Measurements from ENCODE around the gene LMO7. TPM values are rescaled to one million over a fixed set of nuclear protein-coding genes. Genes with fewer than 3 reads are reported as not detected.

The LMO7 gene
- total and polyA plus RNA-seq, 3 donors from 2014 or later, result 39.1 to 132 (median 111) TPM

DNA sequence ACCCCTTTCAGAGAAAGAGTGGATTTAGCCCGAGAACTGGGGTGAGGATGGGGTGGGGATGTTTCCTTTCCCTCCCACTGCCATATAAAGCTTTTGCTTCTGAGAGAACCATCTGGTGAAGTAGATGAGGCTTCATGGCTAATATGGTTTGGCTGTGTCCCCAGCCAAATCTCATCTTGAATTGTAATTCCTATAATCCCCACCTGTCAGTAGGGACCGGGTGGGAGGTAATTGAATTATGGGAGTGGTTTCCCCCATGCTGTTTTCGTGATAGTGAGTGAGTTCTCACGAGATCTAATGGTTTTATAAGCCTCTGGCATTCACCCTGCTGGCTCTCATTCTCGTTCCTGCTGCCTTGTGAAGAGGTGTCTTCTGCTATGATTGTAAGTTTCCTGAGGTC lies 270.9 kb downstream of the LMO7 start:
- WGBS, 2 donors, result 56 to 79% methylated on average over 5 of the region's 5 CpGs
- Histone ChIP-seq H3K4me3 (no peak overlapping the region), H3K27me3 (no peaks in the 10 kb centered on the region), H3K36me3 (ENCODE audit: low read depth, missing control alignments) (no peaks in the 10 kb centered on the region), H3K9me3 (no peaks in the 10 kb centered on the region), H3K4me1 (peaks cover 13% of the 10 kb centered on the region), H3K27ac (peak overlapping the region; percentile 23 to 33)
- TF ChIP-seq, protein P1, sequence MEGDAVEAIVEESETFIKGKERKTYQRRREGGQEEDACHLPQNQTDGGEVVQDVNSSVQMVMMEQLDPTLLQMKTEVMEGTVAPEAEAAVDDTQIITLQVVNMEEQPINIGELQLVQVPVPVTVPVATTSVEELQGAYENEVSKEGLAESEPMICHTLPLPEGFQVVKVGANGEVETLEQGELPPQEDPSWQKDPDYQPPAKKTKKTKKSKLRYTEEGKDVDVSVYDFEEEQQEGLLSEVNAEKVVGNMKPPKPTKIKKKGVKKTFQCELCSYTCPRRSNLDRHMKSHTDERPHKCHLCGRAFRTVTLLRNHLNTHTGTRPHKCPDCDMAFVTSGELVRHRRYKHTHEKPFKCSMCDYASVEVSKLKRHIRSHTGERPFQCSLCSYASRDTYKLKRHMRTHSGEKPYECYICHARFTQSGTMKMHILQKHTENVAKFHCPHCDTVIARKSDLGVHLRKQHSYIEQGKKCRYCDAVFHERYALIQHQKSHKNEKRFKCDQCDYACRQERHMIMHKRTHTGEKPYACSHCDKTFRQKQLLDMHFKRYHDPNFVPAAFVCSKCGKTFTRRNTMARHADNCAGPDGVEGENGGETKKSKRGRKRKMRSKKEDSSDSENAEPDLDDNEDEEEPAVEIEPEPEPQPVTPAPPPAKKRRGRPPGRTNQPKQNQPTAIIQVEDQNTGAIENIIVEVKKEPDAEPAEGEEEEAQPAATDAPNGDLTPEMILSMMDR (IDR thresholded peaks at IDR 0.05), result no peak
- no peak for TF ChIP-seq POLR2A (IDR thresholded peaks at IDR 0.05)
- intact Hi-C loops (cut with DNase I; ENCODE audit: low total_unique reads), result no loop called here
- DNase-seq, result no peak

DNA sequence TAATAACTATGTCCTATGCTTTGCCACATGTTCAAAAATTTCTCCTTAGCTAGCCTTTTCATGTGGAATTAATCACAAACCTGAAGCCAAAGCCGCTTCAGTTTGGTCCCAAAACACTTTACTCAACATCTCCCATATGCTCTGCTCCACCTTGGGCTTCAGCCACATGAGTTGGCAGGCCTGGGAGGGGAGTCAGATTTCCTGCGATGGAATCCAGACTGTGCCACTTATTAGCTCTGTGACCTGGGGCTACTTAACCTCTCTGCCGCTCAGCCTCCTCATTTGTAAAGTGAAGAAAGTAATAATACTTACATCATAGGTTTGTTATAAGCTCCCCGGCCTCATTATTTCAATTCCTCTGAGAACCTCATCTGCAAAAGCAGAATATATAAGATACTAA lies 272.0 kb downstream of the LMO7 start:
- no peaks in the 10 kb centered on the region for H3K9me3 ChIP-seq
- H3K4me3 ChIP-seq, result no peak overlapping the region
- no peaks in the 10 kb centered on the region for H3K27me3 ChIP-seq
- no peaks in the 10 kb centered on the region for H3K36me3 ChIP-seq (ENCODE audit: low read depth, missing control alignments)
- peaks cover 12% of the 10 kb centered on the region for H3K4me1 ChIP-seq
- peak overlapping the region in 1 of 2 donors; percentile 3 for H3K27ac ChIP-seq
- 65 to 69% methylated on average over 4 of the region's 4 CpGs for WGBS, 2 donors
- intact Hi-C loops (cut with DNase I; ENCODE audit: low total_unique reads), result no loop called here
- no peak for DNase-seq
- TF ChIP-seq, protein P1 (IDR thresholded peaks at IDR 0.05), result no peak
- TF ChIP-seq POLR2A (IDR thresholded peaks at IDR 0.05), result no peak

Other genes with a start within 250 kb of the LMO7 start
- 10 to 100 TPM; 20.4 to 23.5 TPM for gene TBC1D4, start 154.2 kb upstream of the LMO7 start, total RNA-seq
- 12.7 TPM for gene TBC1D4, start 154.2 kb upstream of the LMO7 start, polyA plus RNA-seq (ENCODE audit: insufficient read depth, low read depth, low replicate concordance)
- 10 to 100 TPM; 51.3 to 60.4 TPM for gene COMMD6, start 98.5 kb upstream of the LMO7 start, total RNA-seq
- 166 TPM for gene COMMD6, start 98.5 kb upstream of the LMO7 start, polyA plus RNA-seq (ENCODE audit: insufficient read depth, low read depth, low replicate concordance)
- gene UCHL3, start 86.5 kb upstream of the LMO7 start, total RNA-seq, result 10 to 100 TPM; 31.1 to 49.1 TPM
- 100 TPM for gene UCHL3, start 86.5 kb upstream of the LMO7 start, polyA plus RNA-seq (ENCODE audit: insufficient read depth, low read depth, low replicate concordance)

All from testis (tissue), 3 donors.